GM21619 (cell line): Measurements from ENCODE around the gene KIAA1671.

Experiments used
- ATAC-seq: cut with Tn5 transposase; IDR thresholded peaks from one replicate; pipeline ENCODE4 v1.9.1; 2021; ENCODE audit not compliant: unreplicated experiment

KIAA1671 gene

DNA sequence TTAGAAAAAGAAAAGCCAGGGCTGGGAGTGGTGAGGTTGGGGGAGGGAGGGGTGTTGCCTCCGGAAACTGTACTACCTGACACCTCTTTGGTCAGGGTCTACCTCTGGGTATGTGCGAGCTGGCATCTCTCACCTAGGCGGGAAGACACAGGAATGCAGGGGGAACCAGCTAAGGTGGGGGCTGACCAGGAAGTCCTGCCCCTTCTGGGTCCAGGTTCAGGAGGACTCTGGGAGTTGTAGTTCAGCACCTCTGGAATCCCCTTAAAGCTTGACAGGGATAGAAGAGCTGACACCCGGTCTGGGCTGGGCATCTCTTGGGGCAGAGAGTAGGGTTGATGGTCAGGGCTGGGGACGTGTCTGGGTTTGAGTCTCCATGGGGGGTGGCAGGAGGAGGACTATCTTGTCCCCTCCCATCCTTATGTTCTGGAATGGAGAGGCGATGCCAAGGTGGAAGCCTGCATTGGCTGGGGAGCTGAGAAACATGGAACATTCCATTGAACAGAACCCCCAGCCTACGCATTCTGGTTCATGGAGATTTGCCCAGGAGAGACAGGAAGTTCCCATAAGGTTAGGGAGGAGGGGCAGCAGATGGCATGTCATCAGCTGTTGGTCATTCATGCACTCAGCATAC lies 2.1 kb upstream of the KIAA1671 start:
- ATAC-seq: no peak

DNA sequence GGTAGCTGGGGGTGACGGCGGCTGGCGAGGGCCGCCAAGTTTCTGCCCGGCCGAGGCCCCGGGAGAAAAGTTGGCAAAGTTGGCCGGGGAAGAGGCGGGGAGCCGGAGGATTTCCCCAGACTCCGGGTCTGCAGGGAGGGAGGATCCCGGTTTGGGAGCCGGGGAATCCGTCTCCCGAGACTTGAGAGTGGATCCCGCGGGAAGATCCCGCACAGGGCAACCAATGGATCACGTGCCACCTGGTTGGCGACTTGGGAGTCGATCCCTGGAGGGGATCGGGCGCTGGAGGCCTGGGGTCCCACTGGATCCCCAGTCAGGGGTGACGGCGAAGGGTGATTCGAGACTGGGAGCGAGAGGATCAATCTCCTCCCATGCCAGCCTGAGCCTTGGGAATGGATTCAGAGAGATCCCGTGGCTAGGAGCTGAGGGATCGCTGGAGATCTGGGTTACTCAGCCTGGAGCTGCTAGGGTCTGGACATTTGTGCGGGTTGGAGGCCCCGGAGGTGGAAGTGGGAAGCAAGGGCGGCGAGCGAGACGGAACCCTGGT lies 394 bp downstream of the KIAA1671 start:
- peak; percentile 18 for ATAC-seq

DNA sequence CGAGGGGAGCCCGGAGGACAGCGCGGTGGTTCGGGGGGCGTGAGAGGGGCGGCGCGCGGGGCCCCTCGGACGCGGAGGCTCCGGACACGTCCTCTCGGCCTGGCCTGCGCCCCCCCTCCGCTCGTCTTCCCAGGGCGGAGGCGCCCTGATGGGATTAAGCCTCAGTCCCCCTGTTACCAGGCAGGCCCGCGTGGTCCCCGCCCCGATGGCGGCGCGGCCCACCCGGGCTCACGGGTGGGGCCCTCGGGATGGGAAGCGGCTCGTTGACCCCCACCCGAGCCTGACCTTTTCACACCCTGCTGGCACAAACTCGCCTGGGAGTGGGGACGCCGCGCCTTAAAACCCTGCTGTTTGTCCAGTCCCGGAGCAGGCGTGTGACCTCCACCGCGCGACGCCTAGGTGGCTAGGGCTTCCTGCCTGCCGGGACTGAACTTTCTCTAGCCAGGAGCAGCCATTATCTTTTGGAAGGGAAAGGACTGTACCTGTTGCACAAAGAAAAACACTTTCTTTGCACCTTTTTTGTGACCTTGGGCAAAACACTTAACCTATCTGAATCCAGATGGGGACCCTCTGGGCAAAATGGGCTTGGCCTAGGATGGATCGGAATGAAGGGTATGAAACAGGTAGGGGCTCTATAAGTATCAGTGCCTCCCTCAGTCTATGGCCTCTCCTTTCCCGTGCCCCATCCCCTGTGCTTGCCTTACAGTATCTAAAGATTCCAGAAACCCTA lies 1.0 kb downstream of the KIAA1671 start:
- no peak for ATAC-seq

- ATAC-seq: no peak
Measured at GRCh38 chr22:24954114-24954463, 1.6 kb downstream of the KIAA1671 start.

GRCh38 chr22:24954856-24955255 lies 2.3 kb downstream of the KIAA1671 start:
- no peak for ATAC-seq

DNA sequence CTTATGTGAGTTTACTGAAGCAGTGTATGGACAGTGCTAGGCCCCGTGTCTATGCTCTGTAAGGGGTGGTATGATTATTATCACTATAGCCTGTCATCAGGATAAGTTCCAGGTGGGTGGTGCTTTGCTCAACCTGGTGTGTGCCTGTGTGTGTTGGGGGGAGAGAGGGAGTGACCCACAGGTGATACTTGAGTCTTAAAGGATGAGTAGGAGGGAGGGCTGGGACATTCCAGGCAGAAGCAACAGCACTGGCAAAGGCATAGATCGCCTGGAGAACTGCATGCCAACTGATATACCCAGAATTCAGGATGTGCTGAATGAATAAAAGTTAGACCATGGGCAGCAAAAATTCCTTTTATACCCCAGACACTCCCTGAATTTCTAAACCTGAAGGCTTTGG lies 4.5 kb downstream of the KIAA1671 start:
- no peak for ATAC-seq

- no peak for ATAC-seq
Measured at GRCh38 chr22:24961217-24961844, 8.8 kb downstream of the KIAA1671 start.

DNA sequence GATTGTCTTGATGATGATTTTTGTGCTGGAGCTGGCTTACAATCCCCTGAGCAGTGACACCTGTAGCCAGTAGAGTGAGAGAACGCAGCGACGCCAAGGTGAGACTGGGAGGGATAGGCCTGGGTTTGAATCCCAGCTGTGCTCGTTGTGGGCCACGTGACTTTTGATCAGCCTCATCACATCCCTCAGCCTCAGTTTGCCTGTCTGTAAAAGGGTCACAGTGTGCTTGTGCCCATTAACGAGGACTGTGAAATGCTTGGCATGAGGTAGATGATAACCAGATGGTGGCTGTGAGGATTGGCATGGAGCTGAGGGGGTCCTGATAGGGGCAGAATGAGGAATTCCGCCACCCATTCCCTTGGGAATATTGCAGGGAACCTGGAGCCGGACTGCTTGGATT lies 9.6 kb downstream of the KIAA1671 start:
- ATAC-seq: no peak

DNA sequence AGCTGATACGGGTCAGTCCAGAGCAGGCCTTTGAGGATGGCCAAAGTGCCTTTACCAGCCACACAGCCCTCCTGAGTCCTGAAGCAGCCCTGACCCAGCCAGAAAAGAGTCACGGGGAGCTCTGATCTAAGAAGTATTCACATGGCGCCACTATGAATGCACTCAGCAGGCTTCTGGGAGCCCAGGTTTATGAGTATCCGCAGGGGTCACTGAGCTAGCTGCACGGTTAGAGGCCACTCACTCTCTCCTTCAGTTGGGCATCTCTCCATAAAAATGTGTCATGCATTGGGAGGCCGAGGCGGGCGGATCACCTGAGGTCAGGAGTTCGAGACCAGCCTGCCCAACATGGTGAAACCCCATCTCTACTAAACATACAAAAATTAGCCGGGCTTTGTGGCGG lies 10.3 kb downstream of the KIAA1671 start:
- no peak for ATAC-seq

DNA sequence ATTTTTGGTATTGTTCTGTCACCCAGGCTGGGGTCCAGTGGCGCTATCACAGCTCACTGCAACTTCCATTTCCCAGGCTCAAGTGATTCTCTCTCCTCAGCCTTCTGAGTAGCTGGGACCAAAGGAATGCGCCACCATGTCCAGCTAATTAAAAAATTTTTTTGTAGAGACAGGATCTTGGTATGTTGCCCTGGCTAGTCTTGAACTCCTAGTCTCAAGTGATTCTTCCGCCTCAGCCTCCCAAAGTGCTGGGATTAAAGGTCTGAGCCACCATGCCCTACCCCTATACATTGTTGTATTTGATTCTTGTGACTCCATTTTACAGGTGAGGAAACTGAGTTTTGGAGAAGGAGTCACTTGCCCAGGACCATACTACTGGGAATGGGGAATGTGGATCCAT lies 11.9 kb downstream of the KIAA1671 start:
- ATAC-seq: no peak

DNA sequence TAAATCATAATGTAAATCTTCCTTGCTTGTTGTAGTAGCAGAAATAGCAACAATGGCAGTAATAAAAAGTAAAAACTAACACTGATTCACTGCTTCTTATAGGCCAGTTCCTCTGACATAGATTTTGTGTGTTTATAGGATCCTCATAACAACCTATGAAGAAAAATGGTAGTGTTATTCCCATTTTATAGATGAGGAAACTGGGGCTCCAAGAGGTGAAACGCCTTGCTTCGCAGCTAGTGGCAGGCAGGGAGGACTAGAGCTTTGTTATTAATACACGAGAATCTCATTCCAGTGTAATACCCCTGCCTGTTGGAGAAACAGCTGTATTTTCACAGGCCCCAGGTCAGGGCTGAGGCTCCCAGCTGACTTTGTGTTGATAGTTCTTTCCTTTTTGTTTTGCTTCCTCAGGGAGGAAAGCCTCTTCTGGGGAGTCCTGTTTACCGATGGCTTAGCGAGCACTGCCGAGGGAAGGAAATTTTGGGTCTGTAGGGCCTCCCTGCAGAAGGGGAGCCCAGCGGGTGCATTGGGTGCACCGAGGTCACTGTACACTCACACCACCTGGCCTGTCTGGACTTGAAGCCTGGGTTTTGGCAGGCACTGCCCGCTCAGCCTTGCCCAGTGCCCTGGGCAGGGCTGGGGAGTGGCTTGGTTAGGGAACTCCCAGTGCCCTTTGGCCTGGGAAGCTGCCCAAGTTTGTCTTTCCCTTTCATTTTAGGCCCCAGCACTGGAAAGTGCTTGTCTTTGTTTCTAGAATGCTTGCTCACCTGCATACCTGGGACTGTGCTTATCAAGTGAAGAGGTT lies 13.5 kb downstream of the KIAA1671 start:
- ATAC-seq: no peak

DNA sequence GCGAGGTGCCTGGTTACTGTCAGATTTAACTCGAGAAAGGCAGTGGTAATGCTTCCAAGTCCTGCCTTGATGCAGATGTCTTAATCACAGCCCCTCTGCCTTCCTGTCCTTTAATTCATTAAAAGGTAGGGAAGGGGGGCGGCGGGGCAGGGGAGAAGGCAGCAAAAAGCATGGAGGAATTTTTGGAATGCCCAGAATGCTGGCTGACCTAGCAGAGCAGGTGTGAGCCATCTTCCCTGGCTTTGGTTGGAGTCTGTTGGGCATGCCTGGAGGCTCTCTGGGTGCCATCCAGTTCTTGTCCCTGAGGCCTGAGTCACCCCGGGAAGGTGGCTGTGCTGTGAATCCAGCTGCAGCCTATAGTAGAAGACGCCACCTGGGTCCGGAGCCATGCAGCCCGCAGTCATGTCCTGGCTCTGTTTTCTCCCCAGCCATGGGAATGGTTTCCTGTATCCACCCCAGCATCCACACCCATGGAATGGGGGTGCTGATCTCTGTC lies 15.6 kb downstream of the KIAA1671 start:
- no peak for ATAC-seq

GRCh38 chr22:24969560-24970301 lies 17.2 kb downstream of the KIAA1671 start:
- no peak for ATAC-seq

- ATAC-seq: no peak
Measured at GRCh38 chr22:24972369-24972768, 19.9 kb downstream of the KIAA1671 start.

DNA sequence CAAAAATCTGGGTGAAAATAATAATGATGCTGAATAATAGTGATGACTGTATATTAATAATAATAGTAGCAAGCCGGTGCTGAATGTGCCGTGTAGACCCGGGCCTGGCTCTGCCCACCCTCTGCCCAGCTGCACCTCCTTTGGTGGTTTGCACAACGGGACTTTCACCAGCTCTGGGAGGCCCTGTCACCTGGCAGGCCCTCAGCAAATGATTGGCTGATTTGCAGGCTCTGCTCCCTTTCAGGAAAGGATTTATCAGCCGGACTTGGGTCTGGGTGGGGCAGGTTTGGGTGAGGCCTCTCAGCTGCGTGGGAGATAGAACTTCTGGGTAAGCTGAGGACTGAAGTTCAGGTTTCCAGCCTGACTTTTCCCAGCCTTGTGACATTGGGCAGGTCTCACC lies 21.4 kb downstream of the KIAA1671 start:
- ATAC-seq: no peak

GRCh38 chr22:24975125-24975640 lies 22.7 kb downstream of the KIAA1671 start:
- ATAC-seq: no peak

DNA sequence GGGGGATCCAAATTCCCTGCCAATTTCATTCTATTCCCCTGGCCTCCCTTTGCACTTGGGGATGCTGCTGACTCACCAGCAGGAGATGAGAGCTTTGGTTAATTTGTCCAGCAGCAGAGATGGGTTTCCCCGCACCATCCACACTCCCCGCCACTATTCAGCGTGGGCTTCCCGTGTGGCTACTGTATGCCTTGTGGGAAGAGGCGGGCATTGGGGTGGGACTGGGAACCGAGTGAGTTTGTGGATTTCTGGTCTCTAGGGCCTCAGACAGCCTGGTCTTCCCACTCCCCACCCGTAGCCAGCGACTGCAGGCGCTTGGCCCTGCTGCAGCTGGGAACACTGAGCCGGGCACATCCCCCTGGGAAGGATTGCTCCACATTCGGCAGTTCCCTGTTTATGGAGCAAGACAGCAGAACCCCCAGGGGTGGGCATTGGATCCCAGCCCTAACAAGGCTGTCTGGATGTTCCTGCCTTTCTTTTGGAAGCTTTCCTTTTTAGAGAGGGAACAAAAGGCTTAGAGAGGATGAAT lies 23.4 kb downstream of the KIAA1671 start:
- ATAC-seq: no peak

- ATAC-seq: no peak
Measured at GRCh38 chr22:24976442-24977218, 24.1 kb downstream of the KIAA1671 start.
